Measurements from ENCODE around the gene GIPC1.

DNA sequence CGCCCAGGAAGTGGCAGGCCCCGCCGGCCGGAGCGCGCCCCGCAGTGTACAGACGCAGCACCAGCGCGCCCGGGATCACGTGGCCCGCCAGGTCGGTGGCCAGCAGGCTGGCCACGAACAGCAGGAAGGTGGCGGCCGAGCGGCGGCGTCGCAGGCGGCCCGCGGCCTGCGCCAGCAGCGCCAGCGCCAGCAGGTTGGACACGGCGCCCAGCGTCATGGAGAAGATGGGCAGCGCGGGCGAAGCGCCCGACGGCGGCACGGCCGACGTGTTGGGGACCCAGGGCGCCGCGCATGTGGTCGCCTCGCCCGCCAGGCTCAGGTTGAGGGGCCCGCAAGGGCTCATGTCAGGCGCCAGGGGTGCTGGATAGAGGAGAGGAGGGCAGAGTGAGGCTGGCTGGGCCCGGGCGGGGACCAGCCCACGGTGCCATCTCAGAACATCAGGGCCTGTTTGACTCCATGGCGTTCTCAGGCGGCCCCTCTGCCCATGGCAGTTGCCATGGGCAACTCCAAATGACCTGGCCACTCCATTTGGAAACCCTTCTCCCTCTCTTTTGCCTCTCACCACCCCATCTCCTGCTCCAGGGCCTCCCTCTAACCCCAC, 21.8 kb downstream of the GIPC1 start:
- TF ChIP-seq, protein P1, sequence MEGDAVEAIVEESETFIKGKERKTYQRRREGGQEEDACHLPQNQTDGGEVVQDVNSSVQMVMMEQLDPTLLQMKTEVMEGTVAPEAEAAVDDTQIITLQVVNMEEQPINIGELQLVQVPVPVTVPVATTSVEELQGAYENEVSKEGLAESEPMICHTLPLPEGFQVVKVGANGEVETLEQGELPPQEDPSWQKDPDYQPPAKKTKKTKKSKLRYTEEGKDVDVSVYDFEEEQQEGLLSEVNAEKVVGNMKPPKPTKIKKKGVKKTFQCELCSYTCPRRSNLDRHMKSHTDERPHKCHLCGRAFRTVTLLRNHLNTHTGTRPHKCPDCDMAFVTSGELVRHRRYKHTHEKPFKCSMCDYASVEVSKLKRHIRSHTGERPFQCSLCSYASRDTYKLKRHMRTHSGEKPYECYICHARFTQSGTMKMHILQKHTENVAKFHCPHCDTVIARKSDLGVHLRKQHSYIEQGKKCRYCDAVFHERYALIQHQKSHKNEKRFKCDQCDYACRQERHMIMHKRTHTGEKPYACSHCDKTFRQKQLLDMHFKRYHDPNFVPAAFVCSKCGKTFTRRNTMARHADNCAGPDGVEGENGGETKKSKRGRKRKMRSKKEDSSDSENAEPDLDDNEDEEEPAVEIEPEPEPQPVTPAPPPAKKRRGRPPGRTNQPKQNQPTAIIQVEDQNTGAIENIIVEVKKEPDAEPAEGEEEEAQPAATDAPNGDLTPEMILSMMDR (conservative IDR thresholded peaks at IDR 0.05 in 1 of 2, IDR thresholded peaks at IDR 0.05 in 1 of 2; ENCODE audit: low read depth in 1 of 2, low read length in 2 of 2) = no peak
- no peak for TF ChIP-seq EZH2 (IDR thresholded peaks at IDR 0.05; ENCODE audit: low read length, missing control alignments)
